Raji (cell line): ENCODE measurements around the gene CLOCK.
A peak's percentile ranks its signal among the peaks of the same experiment; 100 is the strongest.

Experiments
- POLR2A ChIP-seq: IDR thresholded peaks from 2 replicates; pipeline ENCODE4 v1.6.1; 2011; ENCODE audit warnings: low read depth, low read length, control low read depth; ENCODE audit not compliant: insufficient read depth

Gene CLOCK

GRCh38 chr4:55409468-55410171 lies 137.1 kb downstream of the CLOCK start:
- no peak for TF ChIP-seq POLR2A

- no peak for TF ChIP-seq POLR2A
Measured at GRCh38 chr4:55407764-55408163, 138.9 kb downstream of the CLOCK start.

GRCh38 chr4:55407119-55407518 lies 139.6 kb downstream of the CLOCK start:
- TF ChIP-seq POLR2A: no peak

- no peak for TF ChIP-seq POLR2A
Measured at GRCh38 chr4:55406545-55406944, 140.2 kb downstream of the CLOCK start.

GRCh38 chr4:55405073-55405472 lies 141.6 kb downstream of the CLOCK start:
- TF ChIP-seq POLR2A: no peak

GRCh38 chr4:55399581-55399980 lies 147.1 kb downstream of the CLOCK start:
- no peak for TF ChIP-seq POLR2A

GRCh38 chr4:55398966-55399365 lies 147.7 kb downstream of the CLOCK start:
- no peak for TF ChIP-seq POLR2A

- no peak for TF ChIP-seq POLR2A
Measured at GRCh38 chr4:55398461-55398860, 148.2 kb downstream of the CLOCK start.

- TF ChIP-seq POLR2A: no peak
Measured at GRCh38 chr4:55397520-55398321, 149.0 kb downstream of the CLOCK start.

- TF ChIP-seq POLR2A: no peak
Measured at GRCh38 chr4:55397126-55397436, 149.6 kb downstream of the CLOCK start.

GRCh38 chr4:55396308-55397125 lies 150.2 kb downstream of the CLOCK start:
- TF ChIP-seq POLR2A: no peak

- peak; percentile 96 for TF ChIP-seq POLR2A
Measured at GRCh38 chr4:55395529-55396307, 151.0 kb downstream of the CLOCK start, which contains the start of gene TMEM165. TMEM165 (plus strand) TSS chr4:55395957; CDS start chr4:55396190, 233 bp downstream.

GRCh38 chr4:55395218-55395528 lies 151.5 kb downstream of the CLOCK start:
- TF ChIP-seq POLR2A: no peak

GRCh38 chr4:55393461-55394320 lies 153.0 kb downstream of the CLOCK start:
- no peak for TF ChIP-seq POLR2A

- TF ChIP-seq POLR2A: no peak
Measured at GRCh38 chr4:55386840-55387239, 159.9 kb downstream of the CLOCK start.

GRCh38 chr4:55386073-55386472 lies 160.6 kb downstream of the CLOCK start:
- no peak for TF ChIP-seq POLR2A
